ENCODE results near the gene PAX6. TPM values are rescaled to one million over a fixed set of nuclear protein-coding genes. Genes with fewer than 3 reads are reported as not detected.

The PAX6 gene
- total RNA-seq, 1 donor from 2014 or later: not detected

DNA sequence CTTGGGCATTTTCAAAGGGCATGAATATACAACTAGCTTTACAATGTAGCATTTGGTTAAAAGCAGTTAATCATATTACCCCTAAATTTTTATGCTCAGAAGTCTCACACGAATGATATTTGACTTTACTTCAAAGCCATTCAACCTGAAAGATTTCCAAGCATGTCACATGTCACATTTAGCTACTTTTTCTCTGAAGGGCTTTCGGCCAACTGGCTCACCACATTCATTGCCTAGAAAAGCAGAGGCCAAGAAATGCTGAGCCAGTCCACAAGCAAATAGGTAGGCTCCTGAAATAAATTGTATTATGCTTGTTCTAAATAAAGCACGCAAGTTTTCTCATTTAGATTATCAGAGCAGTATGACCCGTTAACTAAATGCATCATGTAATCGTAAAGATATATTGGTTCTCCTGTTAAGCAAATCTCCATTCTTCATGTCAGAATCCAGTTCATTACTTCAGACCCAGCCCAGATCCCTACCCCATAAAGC lies 30.6 kb downstream of the PAX6 start:
- Histone ChIP-seq H3K9me3 (no peaks in the 10 kb centered on the region), H3K4me1 (no peaks in the 10 kb centered on the region), H3K36me3 (no peaks in the 10 kb centered on the region), H3K27ac (no peak overlapping the region), H3K4me3 (no peak overlapping the region), H3K27me3 (no peaks in the 10 kb centered on the region)
- TF ChIP-seq, protein P1, sequence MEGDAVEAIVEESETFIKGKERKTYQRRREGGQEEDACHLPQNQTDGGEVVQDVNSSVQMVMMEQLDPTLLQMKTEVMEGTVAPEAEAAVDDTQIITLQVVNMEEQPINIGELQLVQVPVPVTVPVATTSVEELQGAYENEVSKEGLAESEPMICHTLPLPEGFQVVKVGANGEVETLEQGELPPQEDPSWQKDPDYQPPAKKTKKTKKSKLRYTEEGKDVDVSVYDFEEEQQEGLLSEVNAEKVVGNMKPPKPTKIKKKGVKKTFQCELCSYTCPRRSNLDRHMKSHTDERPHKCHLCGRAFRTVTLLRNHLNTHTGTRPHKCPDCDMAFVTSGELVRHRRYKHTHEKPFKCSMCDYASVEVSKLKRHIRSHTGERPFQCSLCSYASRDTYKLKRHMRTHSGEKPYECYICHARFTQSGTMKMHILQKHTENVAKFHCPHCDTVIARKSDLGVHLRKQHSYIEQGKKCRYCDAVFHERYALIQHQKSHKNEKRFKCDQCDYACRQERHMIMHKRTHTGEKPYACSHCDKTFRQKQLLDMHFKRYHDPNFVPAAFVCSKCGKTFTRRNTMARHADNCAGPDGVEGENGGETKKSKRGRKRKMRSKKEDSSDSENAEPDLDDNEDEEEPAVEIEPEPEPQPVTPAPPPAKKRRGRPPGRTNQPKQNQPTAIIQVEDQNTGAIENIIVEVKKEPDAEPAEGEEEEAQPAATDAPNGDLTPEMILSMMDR (IDR thresholded peaks at IDR 0.05): no peak
- intact Hi-C loops (cut with DNase I): no loop called here
- DNase-seq (ENCODE audit: low spot score in 2 of 2): no peak

DNA sequence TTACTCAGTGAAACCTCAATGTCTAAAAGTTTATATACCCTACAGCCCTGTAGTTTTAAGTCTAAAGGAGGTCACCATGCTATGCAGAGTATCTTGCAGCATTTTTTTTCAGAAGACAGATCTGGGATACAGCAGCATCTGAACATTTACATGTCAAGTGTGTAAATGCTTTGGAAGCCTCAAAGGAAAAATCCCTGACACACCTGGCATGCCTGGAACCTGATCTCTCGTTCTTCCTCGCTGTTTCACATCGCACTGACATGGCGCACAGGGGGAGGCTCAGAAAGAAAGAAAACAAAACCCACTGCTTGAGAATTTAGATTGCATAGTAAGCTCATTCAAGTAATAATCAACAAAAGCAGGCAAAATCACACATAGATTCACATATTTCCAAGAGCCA lies 31.0 kb downstream of the PAX6 start:
- no peak overlapping the region for H3K4me3 ChIP-seq
- H3K27ac ChIP-seq: no peak overlapping the region
- no peak for DNase-seq (ENCODE audit: low spot score in 2 of 2)
- TF ChIP-seq, protein P1 (IDR thresholded peaks at IDR 0.05): no peak
- no peaks in the 10 kb centered on the region for H3K27me3 ChIP-seq
- intact Hi-C loops (cut with DNase I): no loop called here
- no peaks in the 10 kb centered on the region for H3K9me3 ChIP-seq
- H3K36me3 ChIP-seq: no peaks in the 10 kb centered on the region
- no peaks in the 10 kb centered on the region for H3K4me1 ChIP-seq

DNA sequence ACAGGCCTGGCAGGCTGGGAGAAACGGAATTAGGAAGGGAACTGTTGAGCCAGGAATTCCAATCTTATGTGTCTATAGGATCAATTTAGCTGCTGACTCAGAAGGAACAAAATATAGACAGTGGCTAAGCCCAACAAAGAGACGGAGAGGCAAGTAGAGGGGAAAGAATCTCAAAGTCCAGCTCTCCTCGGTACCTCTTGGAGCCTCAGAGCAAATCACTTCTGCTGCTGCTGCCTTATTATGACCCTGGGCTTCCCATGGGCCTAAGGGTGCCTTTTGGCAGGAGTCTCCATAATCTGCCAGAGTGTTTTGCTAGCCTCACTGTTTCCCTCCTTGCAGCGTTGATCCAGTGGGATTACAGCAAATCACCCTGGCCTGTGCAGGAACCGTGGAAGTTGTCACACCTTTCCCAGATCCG lies 31.7 kb downstream of the PAX6 start:
- intact Hi-C loops (cut with DNase I): no loop called here

DNA sequence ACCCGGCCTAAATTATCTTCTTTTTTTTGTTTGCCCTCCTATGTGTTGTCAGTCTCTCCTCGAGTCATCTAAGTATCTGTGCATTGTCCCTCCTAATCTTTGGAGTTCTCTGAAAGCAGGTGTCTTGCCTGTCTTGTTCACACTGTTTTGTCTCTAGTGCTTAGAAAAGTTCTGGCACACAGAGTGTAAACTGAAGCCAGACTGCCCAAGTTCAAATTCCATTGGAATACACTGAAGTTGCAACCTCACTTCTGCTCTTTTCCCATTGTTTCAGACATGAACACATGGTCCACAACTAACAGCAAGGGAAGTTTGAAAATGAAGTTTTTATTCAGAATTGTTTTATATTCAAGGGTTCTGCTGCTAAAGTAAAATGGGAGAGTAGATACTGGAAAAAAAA lies 38.7 kb downstream of the PAX6 start:
- Histone ChIP-seq H3K4me3 (no peak overlapping the region), H3K27ac (no peak overlapping the region), H3K36me3 (no peaks in the 10 kb centered on the region), H3K9me3 (no peaks in the 10 kb centered on the region), H3K4me1 (no peaks in the 10 kb centered on the region), H3K27me3 (no peaks in the 10 kb centered on the region)
- TF ChIP-seq, protein P1 (IDR thresholded peaks at IDR 0.05): no peak
- intact Hi-C loops (cut with DNase I): no loop called here
- DNase-seq (ENCODE audit: low spot score in 2 of 2): no peak

More for the DNA sequence above, 31.7 kb downstream of the PAX6 start:
- no peaks in the 10 kb centered on the region for H3K9me3 ChIP-seq
- no peak overlapping the region for H3K27ac ChIP-seq
- H3K4me3 ChIP-seq: no peak overlapping the region
- no peaks in the 10 kb centered on the region for H3K27me3 ChIP-seq
- no peaks in the 10 kb centered on the region for H3K4me1 ChIP-seq
- TF ChIP-seq, protein P1 (IDR thresholded peaks at IDR 0.05): no peak
- no peaks in the 10 kb centered on the region for H3K36me3 ChIP-seq
- no peak for DNase-seq (ENCODE audit: low spot score in 2 of 2)

DNA sequence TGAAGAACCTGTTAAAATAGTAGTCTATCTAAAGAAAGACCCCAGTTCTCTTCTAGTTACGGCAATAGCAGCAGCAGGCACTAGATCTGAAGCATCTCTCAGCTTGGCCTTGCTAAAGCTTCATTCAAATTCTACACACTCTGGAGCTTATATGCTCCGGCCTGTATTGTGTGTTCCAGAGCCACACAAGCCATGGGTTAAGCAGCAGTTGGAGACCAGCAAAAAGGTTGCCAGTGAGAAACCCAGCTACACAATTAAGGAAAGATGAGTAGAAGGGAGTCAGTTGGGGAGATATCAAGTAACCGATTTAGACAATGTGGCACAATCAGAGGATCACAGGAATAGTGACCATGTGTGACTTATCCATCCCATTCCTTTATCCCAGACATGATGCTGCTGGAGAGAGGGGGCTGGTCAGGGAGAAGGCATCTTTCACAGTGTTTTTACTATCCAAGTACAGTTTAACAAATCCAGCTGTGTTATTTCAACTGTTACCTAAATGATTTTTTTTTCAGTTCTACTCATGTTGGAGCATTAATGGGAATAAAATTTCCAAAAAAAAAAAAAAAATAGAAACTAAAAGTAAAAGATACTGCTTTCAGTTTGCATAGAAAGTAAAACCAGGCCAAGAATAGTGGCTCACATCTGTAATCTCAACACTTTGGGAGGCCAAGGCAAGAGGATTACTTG lies 41.0 kb downstream of the PAX6 start:
- H3K4me3 ChIP-seq: no peak overlapping the region
- intact Hi-C loops (cut with DNase I): no loop called here

More for the DNA sequence above, 41.0 kb downstream of the PAX6 start:
- no peak for DNase-seq (ENCODE audit: low spot score in 2 of 2)
- Histone ChIP-seq H3K4me1 (no peaks in the 10 kb centered on the region), H3K27ac (no peak overlapping the region), H3K27me3 (no peaks in the 10 kb centered on the region), H3K36me3 (no peaks in the 10 kb centered on the region), H3K9me3 (no peaks in the 10 kb centered on the region)
- TF ChIP-seq, protein P1 (IDR thresholded peaks at IDR 0.05): no peak

Data from ascending aorta (tissue), 2 donors.